ENCODE measurements around the gene AANAT.

DNA sequence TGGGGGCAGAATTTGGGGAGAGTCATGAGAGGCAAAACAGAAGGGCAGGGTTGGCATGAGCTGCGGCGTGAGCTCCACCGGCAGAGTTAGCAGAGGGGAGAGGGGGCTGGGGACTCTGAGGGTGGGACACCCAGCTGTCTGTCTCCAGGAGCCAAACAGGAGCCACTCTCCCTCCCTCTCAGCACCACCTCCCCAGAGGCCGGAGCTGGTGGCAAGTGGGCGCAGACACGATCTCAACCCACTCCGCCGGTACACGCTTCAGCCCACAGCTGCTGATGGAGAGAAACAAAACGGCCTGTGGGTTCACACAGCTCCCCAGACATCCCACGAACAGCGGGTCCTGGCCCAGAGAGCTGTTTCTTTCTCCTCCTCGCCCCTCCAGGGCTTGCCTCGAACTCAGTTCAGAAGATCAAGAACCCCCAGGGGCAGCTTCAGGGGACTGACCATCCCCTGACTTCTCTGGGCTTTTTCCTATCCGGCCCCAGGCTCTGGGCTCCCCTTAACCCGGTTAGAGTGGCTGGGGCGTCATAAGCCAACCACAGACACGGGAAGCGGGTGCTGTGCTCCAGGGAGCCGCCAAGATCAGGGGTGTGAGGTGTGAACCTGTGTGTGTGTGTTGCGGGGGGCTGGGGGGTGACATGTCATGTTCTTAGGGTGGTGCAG is 26.2 kb downstream of the AANAT start:
- TF ChIP-seq CTCF (IDR thresholded peaks at IDR 0.05), result no peak
- no peak for TF ChIP-seq MYC (IDR thresholded peaks at IDR 0.05; ENCODE audit: borderline replicate concordance, low read length)
- TF ChIP-seq MAX (IDR thresholded peaks at IDR 0.05), result no peak
- TF ChIP-seq RAD21 (conservative IDR thresholded peaks at IDR 0.05 in 1 of 2, IDR thresholded peaks at IDR 0.05 in 1 of 2), result no peak
- TF ChIP-seq MAZ (IDR thresholded peaks at IDR 0.05; ENCODE audit: borderline replicate concordance, low read depth, low read length), result no peak
- TF ChIP-seq FOSB (CRISPR knock-in tag; IDR thresholded peaks at IDR 0.05), result no peak
- no peak for TF ChIP-seq CEBPB (IDR thresholded peaks at IDR 0.05)
